PFSK-1 (cell line): ENCODE measurements around the gene EIF4E1B.

ENCODE experiments used
- TAF1 ChIP-seq: IDR thresholded peaks from 2 replicates; pipeline ENCODE4 v1.6.1; 2012; ENCODE audit warnings: low read length, control low read depth, borderline replicate concordance; ENCODE audit not compliant: insufficient read depth
- TF ChIP-seq, protein P1 (sequence below), 2 experiments: IDR thresholded peaks; 2 replicates each; pipeline versions ENCODE4 v1.6.1 to v1.8.0; 2011 to 2012; ENCODE audit warnings: low read depth in 2 of 2, low read length in 2 of 2, control low read depth in 1 of 2, inconsistent platforms in 1 of 2, mild to moderate bottlenecking in 1 of 2, moderate library complexity in 1 of 2; ENCODE audit not compliant: insufficient read depth in 1 of 2

GRCh38 chr5:176629317-176629852, 1.1 kb upstream of the EIF4E1B start:
- TF ChIP-seq, protein P1, sequence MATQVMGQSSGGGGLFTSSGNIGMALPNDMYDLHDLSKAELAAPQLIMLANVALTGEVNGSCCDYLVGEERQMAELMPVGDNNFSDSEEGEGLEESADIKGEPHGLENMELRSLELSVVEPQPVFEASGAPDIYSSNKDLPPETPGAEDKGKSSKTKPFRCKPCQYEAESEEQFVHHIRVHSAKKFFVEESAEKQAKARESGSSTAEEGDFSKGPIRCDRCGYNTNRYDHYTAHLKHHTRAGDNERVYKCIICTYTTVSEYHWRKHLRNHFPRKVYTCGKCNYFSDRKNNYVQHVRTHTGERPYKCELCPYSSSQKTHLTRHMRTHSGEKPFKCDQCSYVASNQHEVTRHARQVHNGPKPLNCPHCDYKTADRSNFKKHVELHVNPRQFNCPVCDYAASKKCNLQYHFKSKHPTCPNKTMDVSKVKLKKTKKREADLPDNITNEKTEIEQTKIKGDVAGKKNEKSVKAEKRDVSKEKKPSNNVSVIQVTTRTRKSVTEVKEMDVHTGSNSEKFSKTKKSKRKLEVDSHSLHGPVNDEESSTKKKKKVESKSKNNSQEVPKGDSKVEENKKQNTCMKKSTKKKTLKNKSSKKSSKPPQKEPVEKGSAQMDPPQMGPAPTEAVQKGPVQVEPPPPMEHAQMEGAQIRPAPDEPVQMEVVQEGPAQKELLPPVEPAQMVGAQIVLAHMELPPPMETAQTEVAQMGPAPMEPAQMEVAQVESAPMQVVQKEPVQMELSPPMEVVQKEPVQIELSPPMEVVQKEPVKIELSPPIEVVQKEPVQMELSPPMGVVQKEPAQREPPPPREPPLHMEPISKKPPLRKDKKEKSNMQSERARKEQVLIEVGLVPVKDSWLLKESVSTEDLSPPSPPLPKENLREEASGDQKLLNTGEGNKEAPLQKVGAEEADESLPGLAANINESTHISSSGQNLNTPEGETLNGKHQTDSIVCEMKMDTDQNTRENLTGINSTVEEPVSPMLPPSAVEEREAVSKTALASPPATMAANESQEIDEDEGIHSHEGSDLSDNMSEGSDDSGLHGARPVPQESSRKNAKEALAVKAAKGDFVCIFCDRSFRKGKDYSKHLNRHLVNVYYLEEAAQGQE (IDR thresholded peaks at IDR 0.05; ENCODE audit: insufficient read depth in 1 of 2, low read depth in 2 of 2, low read length in 2 of 2), result no peak
- TF ChIP-seq TAF1, result no peak
